Measurements from ENCODE around the gene CAMSAP2.

GRCh38 chr1:200837931-200838571 is 99.4 kb downstream of the CAMSAP2 start:
- TF ChIP-seq, protein P1, sequence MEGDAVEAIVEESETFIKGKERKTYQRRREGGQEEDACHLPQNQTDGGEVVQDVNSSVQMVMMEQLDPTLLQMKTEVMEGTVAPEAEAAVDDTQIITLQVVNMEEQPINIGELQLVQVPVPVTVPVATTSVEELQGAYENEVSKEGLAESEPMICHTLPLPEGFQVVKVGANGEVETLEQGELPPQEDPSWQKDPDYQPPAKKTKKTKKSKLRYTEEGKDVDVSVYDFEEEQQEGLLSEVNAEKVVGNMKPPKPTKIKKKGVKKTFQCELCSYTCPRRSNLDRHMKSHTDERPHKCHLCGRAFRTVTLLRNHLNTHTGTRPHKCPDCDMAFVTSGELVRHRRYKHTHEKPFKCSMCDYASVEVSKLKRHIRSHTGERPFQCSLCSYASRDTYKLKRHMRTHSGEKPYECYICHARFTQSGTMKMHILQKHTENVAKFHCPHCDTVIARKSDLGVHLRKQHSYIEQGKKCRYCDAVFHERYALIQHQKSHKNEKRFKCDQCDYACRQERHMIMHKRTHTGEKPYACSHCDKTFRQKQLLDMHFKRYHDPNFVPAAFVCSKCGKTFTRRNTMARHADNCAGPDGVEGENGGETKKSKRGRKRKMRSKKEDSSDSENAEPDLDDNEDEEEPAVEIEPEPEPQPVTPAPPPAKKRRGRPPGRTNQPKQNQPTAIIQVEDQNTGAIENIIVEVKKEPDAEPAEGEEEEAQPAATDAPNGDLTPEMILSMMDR (IDR thresholded peaks at IDR 0.05) = peak; percentile 8 to 53 (median 32)
- no peak for TF ChIP-seq POLR2A (IDR thresholded peaks at IDR 0.05)

Measured in esophagus squamous epithelium (tissue), 4 donors.